HG02840 (cell line): Measurements from ENCODE around the gene MMP12.

ENCODE experiments used
- ATAC-seq: cut with Tn5 transposase; IDR thresholded peaks from one replicate; pipeline ENCODE4 v1.9.1; 2021; ENCODE audit warnings: mild to moderate bottlenecking, moderate library complexity, moderate number of reproducible peaks; ENCODE audit not compliant: unreplicated experiment, low FRiP score

MMP12 gene

GRCh38 chr11:102850973-102851745 is 23.6 kb downstream of the MMP12 start:
- ATAC-seq = no peak

DNA sequence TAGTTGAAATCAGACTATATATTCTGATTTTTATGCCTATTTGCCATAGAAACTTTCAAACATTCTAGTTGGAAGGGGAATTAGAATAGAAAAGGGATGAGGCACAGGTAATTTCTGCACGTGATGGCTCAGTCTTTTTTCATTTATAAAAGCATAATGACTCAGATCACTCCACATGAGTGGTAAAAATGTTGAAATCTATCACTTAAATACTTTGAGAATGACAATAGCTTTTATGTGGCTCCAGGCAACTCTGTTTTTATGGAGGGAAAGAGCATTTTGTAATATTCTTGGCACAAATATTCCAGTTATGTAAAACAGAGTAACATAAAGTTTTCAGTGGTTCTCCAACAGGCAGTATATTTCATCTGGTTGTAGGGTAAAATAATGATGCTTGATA is 25.5 kb downstream of the MMP12 start:
- ATAC-seq = no peak

- no peak for ATAC-seq
These were observed 28.5 kb downstream of the MMP12 start for GRCh38 chr11:102846292-102846691.

DNA sequence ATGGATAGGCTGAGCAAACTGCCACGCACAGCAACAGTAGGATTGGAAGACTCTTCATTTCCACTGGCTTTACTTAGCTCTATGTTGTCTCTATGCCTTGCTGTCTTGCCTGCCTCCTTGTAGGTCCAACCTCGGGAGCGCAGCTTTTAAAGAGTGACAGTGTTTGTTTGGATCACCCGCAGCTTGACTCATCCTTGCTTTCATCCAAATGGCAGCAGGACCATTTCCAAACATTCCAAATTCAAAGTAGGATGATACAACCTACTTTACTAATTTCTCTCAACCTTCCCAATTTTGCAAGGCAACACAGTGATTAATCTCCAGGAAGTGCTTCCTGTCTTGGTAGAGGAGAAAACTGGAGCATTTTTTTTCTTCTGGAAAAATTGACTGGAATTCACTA is 31.3 kb downstream of the MMP12 start, which contains the start of gene MMP3:
Gene MMP3, minus strand, starts transcription at position 121 of the 400 bp plus-strand sequence. Its CDS starts 63 bp downstream, at position 58.
- no peak for ATAC-seq

DNA sequence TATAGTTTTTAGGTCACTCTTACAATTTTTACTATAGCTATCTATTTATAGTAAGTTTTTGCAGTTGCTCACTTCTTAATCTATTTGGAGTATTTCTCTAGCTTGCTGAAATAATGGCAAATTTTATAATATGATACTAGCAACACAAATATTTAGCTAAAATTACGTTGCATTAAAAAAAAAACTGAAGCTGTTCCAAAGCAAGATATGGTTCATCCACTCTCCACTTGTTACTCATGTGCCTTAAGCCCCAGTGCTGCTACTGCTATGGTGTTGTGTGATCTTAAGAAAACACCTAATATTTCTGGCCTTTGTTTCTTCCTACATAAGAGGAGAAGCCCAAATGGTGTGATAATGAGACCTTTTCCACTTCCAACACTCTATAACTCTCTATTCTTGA is 31.9 kb downstream of the MMP12 start:
- no peak for ATAC-seq

DNA sequence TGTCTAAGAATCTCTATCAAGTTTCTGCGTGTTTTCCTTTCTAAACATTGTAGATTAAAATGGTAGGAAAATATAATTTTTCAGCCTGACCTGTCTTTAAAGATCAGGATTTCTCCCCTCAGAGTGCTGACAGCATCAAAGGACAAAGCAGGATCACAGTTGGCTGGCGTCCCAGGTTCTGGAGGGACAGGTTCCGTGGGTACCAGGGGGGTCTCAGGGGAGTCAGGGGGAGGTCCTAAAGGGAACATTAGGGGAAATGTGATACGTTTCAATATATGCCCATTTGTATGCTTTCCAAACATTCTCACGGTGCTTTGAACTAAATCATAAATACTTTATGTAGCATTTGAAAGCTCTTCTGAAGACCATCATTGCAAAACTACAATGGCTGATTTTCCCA is 34.8 kb downstream of the MMP12 start:
- ATAC-seq = no peak

GRCh38 chr11:102837646-102838045 is 37.1 kb downstream of the MMP12 start:
- ATAC-seq = no peak

DNA sequence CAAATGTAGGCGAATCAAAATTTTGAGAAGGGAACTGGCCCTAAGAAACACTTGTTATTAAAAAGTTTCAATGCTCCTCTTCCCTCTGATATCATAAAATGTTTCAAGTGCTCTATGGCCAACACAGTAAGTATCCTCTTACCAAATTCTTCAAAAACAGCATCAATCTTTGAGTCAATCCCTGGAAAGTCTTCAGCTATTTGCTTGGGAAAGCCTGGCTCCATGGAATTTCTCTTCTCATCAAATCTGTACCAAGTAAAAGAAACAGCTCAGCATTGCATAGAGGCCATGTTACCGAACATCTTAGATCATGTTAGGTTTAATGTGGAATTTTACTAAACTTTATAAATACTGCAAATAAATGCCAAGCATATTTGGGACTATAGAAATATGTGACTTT is 37.6 kb downstream of the MMP12 start:
- no peak for ATAC-seq

DNA sequence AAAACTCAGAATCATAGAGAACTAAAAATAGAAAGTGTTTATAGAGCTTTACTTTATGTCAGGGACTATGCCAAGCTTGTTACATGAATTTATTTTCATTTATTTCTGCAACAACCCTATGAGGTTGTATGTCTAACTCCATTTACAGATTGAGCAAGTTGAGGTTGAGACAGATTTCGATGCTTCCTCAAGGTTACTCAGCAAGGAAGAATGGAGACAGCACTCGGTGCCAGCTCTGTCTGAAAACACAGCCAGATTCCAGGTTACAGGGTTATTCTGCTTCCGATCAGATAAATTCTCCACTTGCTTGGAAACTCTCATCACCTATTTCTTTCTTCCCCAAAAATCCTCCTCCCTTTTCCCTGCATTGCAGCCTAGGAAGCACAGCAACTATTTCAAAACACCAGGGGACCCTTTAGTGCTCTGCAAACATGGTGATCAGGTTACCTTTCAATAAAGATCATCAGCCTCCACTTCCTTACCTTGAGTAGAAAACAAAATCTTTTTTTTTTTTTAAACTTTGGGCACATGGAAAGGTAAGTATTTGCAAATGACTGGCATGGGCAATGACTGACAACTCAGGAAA is 38.4 kb downstream of the MMP12 start:
- ATAC-seq = no peak

DNA sequence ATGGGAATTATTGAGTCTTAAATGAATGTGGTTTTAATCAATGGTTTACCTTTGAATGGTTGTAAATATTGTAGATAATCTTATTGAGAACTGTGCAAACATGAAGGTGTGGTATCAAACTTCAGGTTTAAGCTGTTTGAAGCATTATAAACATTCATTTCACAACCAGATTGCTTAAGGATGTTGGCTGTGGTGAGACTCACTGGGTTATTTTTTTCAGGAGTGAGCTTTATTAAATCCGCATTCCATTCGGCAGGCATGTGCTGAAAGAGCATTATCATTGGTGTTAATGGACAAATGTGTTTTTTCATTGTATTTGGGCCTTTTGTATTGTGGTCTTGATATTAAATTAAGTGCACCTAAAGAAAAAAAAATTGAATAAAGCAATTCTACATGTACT is 41.1 kb downstream of the MMP12 start:
- ATAC-seq = no peak

DNA sequence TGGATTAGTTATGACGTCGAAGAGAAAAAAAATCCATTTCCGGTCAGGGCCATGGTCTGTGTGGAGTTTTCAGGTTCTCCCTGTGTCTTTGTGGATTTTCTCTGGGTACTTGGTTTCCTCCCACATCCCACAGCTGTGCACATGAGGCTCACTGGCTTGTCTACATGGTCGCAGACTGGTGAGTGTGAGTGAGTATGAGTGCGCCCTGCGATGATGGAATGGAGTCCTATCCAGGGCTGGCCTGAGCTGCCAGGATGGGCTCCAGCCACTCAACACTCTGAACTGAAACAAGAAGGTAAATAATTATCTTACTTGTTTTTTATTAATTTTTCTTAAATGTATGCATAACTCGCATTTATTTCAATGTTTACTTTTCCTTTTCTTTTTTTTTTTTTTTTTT is 42.2 kb downstream of the MMP12 start:
- ATAC-seq = no peak

DNA sequence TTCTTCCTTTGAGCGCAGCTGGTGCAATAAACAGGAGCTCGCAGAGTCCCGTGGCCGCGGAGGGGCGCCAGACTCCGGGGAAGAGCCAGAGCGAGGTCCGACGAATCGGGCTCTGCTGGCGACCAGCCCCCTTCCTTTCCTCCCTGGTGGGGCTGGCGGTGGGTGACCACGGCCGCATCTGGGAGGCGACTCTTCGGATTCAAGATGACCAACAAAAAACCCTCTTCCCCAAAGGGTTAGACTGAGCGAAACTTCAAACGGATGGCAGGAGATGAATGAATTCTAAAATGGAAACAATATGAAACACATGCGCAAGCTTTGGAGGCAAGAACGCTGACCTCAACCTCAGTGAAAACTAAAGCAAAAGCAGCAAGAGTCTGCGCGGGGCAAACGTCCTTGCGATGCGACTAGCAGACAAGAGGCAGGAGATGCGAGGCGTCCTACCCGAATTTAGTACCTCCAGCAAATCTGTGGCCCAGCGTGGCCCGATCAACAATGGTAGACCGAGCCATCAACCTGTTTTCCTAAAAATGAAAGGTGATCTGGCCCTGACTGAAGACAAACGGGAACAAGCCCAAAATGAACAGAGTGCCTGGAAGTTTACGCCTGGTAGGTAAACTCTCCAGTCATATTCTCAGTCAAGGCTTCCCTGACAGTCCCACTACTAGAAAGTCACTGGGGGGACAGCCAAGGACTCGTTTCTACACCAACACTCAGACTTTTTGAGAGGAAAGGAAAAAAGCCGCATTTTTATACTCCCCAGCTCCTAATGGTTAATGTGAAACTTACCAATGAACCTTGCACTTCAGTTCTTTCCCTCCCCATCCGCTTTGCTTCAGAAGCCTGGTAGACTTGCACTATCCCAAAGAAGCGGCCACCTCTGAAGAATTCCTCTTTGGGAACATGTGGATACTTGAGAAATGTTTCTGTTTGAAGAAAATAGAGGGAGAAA is 43.0 kb downstream of the MMP12 start:
- ATAC-seq = no peak

DNA sequence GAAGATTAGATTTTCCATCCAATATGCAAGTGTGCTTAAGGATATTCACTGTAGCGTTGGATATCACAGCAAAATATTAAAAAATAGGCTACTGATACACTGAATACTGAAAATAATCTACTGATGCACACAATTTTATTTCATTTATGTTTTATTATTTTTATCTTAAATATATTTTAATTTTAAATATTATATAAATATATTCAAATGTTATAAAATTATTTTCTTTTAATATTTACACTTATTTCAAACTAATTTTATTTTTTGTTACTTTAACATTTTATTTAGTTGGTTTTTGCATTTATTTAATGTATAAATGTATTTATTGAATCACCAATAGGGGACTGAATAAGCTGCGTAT is 43.7 kb downstream of the MMP12 start:
- ATAC-seq = no peak

GRCh38 chr11:102830001-102830727 is 44.6 kb downstream of the MMP12 start:
- no peak for ATAC-seq

DNA sequence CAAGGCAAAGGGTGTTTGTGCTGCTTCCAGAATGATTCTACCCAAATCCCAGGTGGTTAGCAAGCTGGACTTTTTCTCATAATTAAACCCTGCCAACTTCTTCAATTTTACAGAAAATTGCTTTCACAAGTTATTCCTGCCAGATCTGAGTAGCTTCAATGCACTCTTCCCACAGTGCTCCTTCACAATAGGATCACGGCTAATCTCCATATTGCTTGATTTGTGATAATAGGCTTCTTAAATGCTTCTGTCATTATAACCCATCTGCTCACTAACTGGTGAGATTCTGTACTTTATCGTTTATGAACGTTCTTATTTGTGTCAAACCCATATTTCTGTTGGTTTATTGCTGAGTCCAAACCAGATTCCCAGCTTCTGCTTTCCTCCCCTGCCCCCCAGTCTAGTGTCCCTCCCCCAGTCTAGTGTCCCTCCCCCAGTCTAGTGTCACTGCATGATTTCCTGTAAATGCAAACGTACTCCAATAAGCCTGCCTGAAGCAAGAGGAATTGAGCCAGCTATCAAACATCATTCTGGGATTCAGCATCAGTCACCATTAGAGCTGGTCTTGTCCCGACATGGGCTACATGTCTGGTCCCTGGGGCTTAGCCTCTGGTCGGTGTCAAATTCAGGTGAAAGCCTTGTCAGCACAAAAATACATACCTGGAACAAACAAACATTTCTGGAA is 45.3 kb downstream of the MMP12 start:
- ATAC-seq = no peak

DNA sequence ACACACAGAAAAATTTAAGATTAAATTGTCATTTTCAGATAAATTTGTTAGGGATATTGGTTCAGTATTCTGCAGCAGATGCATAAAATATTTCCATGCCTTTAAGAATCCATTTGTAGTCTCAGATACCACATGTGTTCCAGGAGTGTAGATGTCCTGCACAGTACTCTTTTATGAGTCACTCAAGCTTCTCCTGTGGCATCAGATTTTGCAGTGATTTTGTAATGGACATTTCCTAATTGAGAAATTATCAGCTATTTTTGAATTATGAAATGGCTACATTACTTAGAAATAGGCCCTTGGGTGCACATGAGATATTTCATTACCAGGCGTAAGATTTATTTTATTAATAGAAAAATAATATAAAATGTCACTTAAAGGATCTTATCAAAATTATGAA is 50.2 kb downstream of the MMP12 start:
- ATAC-seq = no peak

DNA sequence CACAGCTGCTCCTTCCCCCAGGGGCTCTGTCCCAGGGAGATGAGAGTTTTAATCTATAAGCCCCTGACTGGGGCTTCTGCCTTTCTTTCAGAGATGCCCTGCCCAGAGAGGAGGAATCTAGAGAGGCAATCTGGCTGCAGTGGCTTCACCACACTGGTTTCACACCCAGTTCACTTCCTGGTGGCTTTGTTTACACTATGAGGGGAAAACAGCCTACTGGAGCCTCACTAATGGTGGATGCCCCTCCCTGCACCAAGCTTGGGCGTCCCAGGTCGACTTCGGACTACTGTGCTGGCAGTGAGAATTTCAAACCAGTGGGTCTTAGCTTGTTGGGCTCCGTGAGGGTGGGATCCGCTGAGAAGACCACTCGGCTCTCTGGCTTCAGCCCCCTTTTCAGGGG is 55.3 kb downstream of the MMP12 start:
- no peak for ATAC-seq

- ATAC-seq = no peak
These were observed 61.3 kb downstream of the MMP12 start for GRCh38 chr11:102813484-102813883.
